T-helper 1 cell (primary cell): ENCODE measurements around the gene PTPRC.
A peak's percentile ranks its signal among the peaks of the same experiment; 100 is the strongest.

Experiments
- DNase-seq, 5 donors: peaks; one replicate each; pipeline ENCODE4 v3.0.0-alpha.2; 2012 to 2020

PTPRC gene

GRCh38 chr1:198647055-198647454 lies 8.2 kb downstream of the PTPRC start:
- DNase-seq = no peak

GRCh38 chr1:198648592-198648991 lies 9.8 kb downstream of the PTPRC start:
- DNase-seq = no peak

GRCh38 chr1:198649232-198649967 lies 10.6 kb downstream of the PTPRC start:
- DNase-seq = no peak

GRCh38 chr1:198649968-198650338 lies 11.1 kb downstream of the PTPRC start:
- peak in 1 of 5 donors; percentile 59 for DNase-seq

GRCh38 chr1:198650506-198650905 lies 11.7 kb downstream of the PTPRC start:
- no peak for DNase-seq

- DNase-seq = no peak
These were observed 13.0 kb downstream of the PTPRC start for GRCh38 chr1:198651650-198652400.

GRCh38 chr1:198653808-198654413 lies 15.1 kb downstream of the PTPRC start:
- DNase-seq = no peak

- no peak for DNase-seq
These were observed 16.8 kb downstream of the PTPRC start for GRCh38 chr1:198655459-198656121.

GRCh38 chr1:198656500-198656932 lies 17.7 kb downstream of the PTPRC start:
- DNase-seq = peak; percentile 47 to 83 (median 70)

- peak in 2 of 5 donors; percentile 23 to 74 for DNase-seq
These were observed 18.8 kb downstream of the PTPRC start for GRCh38 chr1:198657550-198658064.

GRCh38 chr1:198660341-198661261 lies 21.8 kb downstream of the PTPRC start:
- peak in 1 of 5 donors; percentile 60 for DNase-seq

GRCh38 chr1:198662821-198663220 lies 24.0 kb downstream of the PTPRC start:
- DNase-seq = no peak

GRCh38 chr1:198664068-198664788 lies 25.4 kb downstream of the PTPRC start:
- DNase-seq = peak in 1 of 5 donors; percentile 41

GRCh38 chr1:198667186-198667585 lies 28.3 kb downstream of the PTPRC start:
- no peak for DNase-seq

GRCh38 chr1:198667807-198668206 lies 29.0 kb downstream of the PTPRC start:
- no peak for DNase-seq

- peak in 2 of 5 donors; percentile 19 to 89 for DNase-seq
These were observed 30.3 kb downstream of the PTPRC start for GRCh38 chr1:198669023-198669698.

GRCh38 chr1:198669771-198670170 lies 30.9 kb downstream of the PTPRC start:
- no peak for DNase-seq

GRCh38 chr1:198671136-198671535 lies 32.3 kb downstream of the PTPRC start:
- no peak for DNase-seq

- no peak for DNase-seq
These were observed 33.3 kb downstream of the PTPRC start for GRCh38 chr1:198672124-198672523.

- no peak for DNase-seq
These were observed 35.2 kb downstream of the PTPRC start for GRCh38 chr1:198674009-198674408.
